H54 (cell line): ENCODE measurements around the gene EXOC4.
"Not testable (repeated sequence)": the region's sequence is repeated elsewhere in the genome, so short reads cannot be mapped to it uniquely, and the experiment has no call there.

Experiments used
- DNase-seq: peaks from one replicate; pipeline ENCODE4 v3.0.0; 2011; ENCODE audit warnings: low spot score, mixed read lengths; ENCODE audit not compliant: insufficient read length
- FAIRE-seq: peaks from 3 replicates; lab custom pipeline; 2011; peaks lifted over from hg19 to GRCh38; lab: Jason Lieb, UNC
- POLR2A ChIP-seq: IDR thresholded peaks from 2 replicates; pipeline ENCODE4 v1.6.1; 2011; ENCODE audit warnings: low read depth, mild to moderate bottlenecking, low read length

The EXOC4 gene

GRCh38 chr7:133613250-133613790 is 360.4 kb downstream of the EXOC4 start:
- TF ChIP-seq POLR2A, result no peak
- FAIRE-seq (no peak), DNase-seq (no peak)

- TF ChIP-seq POLR2A, result no peak
- FAIRE-seq, result no peak
- DNase-seq, result no peak
Measured at GRCh38 chr7:133614251-133614650, 361.4 kb downstream of the EXOC4 start.

- no peak for DNase-seq
- FAIRE-seq, result no peak
- TF ChIP-seq POLR2A, result no peak
Measured at GRCh38 chr7:133618970-133619369, 366.1 kb downstream of the EXOC4 start.

DNA sequence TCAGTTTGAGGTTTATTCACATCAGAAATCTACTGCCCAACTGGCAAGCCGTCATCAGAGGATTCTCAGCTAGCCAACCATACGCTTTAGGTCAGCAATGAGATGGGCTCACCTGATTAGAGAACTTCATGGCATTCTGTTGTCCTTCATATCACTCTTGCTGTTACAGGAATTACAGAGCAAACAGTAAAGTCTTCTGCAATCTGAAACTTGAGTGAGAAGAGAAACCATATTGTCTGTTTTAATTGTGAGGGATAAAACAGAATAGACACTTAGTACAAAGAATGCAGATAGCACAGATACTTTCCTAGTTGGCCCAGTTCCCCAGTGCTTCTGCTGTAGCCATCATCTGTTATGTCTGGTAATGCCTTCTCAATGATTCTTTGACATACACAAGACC is 366.6 kb downstream of the EXOC4 start:
- no peak for FAIRE-seq

DNA sequence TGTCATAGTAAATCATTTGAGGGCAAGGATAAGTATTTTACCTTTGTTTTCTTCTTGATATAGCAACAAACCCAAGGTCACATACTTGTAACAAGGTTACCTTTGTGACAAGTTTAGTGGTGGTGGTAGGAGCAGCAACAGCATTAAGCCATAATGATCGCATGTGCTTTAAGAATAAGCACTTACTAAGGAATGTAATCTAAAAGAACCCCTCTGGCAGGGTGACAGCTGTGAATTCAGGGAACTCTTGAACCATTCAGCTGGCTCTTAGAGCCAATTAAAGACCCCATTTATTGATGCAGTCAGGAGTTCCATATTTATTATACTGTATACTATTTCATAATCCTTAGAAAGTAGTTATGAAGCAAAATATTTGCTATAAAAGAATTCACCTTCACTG is 370.8 kb downstream of the EXOC4 start:
- FAIRE-seq (no peak), DNase-seq (no peak)
- TF ChIP-seq POLR2A, result no peak

More for the DNA sequence above, 366.6 kb downstream of the EXOC4 start:
- TF ChIP-seq POLR2A, result no peak
- DNase-seq, result no peak

GRCh38 chr7:133625046-133625445 is 372.2 kb downstream of the EXOC4 start:
- TF ChIP-seq POLR2A, result no peak
- DNase-seq, result no peak
- peak; percentile 50 for FAIRE-seq

- no peak for FAIRE-seq
- no peak for DNase-seq
- TF ChIP-seq POLR2A, result no peak
Measured at GRCh38 chr7:133629701-133630100, 376.8 kb downstream of the EXOC4 start.

DNA sequence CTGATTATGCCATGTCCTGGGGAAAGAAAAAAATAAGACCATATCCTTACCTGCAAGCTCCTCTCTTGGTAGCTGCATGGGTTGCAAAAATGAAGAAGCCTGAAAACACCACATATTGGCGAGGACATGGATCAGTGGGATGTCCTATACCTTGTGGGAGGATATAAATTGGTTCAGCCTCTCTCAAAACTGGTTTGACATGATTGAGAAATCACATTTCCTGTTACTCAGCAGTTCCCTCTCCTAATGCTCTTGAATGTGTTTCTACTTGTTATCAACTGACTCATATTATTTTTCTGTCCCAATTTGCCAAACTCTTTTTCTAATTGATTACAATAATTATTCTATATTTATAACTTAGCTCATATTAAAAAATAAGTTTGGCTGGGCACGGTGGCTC is 380.2 kb downstream of the EXOC4 start:
- peak; percentile 71 for FAIRE-seq
- no peak for TF ChIP-seq POLR2A
- peak; percentile 3 for DNase-seq

DNA sequence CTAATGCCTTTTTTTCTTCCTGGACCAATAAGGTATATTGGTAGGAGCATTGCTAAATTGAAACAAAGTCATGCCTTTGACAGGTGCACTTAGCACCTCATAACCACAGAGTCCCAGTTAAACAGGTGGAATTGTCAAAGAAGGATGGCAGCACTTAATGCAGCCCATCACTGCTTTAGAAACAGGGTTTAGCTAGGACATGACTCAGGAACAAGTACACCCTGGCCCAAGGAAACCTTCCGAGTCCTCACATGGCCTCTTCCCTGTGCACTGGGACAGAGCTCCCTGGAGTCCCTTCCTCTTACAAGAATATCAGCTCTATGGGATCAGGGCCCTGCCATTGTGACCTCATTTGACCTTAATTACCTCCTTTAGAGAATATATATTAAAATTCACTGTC is 382.7 kb downstream of the EXOC4 start:
- TF ChIP-seq POLR2A, result no peak
- FAIRE-seq, result no peak

DNA sequence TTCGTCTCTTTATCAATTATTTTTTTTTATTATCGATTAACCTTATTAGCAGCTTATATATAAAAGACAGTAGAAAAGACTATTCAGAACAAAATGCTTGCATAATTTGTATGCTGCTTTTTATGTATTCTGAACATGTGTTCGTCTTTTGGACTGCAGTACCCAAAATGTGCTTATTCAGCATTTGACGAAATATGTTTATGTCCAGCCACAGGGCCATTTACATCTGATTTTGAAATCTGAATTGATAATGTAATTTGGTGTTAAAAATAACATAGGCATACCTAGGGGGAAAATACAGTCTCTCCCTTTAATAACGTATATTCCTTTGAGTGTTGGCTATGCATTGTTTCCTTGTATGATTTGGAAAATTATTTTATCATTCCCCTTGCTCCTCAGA is 386.0 kb downstream of the EXOC4 start:
- no peak for TF ChIP-seq POLR2A
- DNase-seq (no peak), FAIRE-seq (peak; percentile 23)

More for the DNA sequence above, 382.7 kb downstream of the EXOC4 start:
- no peak for DNase-seq

DNA sequence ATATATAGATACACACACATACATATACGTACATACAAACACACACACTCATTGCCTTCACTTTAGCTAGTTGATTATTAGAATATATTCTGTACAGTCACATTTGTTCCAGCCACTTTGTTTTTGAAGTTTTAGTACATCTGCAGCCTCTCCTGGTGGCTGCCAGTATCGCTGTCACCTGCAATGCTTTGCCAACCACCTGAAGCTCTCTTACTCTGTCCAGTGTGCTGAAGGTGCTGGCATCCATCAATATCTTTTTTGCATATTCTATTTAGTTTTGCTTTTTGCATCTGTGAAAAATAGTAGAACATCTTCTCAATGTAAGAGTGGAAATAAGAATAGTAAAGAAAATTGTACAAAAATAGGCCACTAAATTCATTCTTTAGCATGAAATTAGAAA is 388.6 kb downstream of the EXOC4 start:
- FAIRE-seq, result no peak
- no peak for TF ChIP-seq POLR2A
- DNase-seq, result no peak

GRCh38 chr7:133642907-133643306 is 390.0 kb downstream of the EXOC4 start:
- FAIRE-seq, result no peak

GRCh38 chr7:133643652-133644051 is 390.8 kb downstream of the EXOC4 start:
- not testable (repeated sequence) for DNase-seq, FAIRE-seq

More at GRCh38 chr7:133642907-133643306, 390.0 kb downstream of the EXOC4 start:
- TF ChIP-seq POLR2A, result no peak
- DNase-seq, result no peak

DNA sequence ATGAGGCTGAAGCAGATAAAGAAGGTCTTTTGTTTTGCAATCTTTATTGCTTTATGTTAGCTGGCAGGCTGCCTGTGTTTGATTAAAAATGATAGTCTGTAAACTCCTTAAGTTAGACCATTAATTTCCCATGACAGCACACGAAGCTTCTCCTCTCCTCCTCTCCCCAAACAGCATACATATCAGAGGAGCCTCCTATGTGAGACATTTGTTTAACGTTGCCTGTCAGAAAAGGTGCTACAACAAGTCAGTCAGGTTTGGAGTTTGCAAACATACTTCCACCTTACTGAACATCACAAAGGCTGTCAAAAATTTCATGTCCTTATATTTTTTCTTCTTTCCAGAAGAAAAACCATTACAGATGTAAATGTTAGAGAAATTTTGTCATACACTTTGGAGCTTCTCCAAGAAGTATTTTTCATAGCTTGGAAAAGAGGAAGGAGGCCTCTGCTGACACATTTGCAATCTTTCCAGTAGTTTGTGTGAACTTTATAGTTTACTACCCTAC is 393.1 kb downstream of the EXOC4 start:
- DNase-seq (no peak), FAIRE-seq (no peak)
- no peak for TF ChIP-seq POLR2A
